Activated T-cell treated with anti-CD3 and anti-CD28 coated beads for 4 hours (primary cell): ENCODE results near the gene LAMC1.

Source experiments
- DNase-seq: peaks from one replicate; pipeline ENCODE4 v3.0.0-alpha.2; 2020

LAMC1 gene

DNA sequence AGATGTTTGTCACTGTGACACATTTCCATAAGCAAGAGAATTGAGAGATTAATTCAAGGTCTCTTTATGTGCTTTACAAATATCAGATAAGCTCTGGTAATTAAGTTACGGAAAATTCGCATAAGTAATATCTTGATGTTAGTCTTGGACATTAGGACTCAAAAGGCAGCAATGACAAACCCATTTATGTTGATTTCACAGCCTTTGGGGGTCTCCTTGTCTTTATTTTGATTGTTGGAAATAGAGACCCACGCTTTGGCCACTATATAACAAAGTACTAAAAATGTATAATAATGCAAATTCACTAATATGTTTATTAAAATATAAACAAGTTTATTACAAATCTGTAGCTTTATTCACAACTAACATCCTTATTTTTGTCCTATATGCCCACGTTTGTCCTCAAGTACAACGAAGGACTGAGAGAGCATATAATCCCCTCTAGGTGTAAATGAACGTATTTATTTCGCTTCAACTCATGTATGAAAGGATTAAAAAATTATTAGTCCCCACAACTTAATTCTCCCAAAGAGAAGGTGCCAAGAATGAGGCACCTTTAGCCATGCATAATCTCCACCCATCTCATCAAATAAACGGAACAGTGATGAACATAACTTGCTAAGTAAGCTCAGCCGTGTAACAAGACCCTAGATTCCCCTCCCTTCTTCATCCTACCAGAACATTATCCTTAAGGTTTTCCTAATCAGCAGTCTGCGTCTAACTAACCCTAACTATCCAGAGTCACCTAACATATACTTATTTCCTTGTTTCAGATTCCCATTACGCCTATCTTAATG lies 1.6 kb upstream of the LAMC1 start:
- DNase-seq, result no peak

DNA sequence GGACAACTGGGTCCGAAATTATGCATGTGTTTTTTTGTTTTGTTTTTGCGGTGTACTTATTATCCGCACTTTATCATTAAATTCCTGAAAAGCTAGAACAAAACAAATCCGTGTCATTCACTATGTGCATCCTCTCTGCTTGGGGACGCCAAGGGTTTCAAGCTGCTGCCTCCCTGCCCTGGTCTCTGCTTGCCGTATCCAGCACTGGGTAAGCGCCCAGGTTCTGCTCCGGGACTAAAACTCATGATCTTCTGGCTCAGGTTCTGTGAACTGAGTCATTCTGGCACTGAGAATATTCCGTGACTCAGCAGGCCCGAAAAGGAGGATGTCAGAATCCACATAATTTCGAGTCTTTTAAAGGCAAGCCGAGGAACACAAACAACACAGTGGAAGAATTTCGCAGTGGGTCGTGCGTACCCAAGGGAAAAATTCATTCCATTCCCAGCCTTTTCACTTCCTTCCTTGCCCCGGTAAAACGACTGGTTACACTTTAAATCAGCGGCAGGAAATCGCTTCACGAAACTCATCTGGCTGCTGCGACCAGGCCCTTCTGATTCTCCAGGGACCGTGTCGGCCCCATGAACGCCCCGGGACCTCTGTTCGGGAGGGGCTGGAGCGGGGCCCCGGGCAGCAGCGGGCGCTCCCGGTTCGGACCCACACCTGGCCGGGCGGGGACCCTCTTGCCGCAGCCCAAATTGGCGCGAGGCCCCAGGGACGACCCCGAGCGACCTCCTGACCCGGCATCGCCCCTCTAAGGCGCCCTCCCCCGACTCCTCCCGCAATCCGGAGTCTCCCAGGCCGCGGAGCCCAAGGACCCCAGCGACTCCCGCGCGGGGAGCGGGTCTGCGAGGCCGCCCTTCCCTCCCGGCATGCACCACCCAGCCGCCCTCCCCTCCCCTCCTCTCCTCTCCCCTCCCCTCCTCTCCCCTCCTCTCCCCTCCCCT lies 746 bp upstream of the LAMC1 start:
- DNase-seq, result peak; percentile 8

DNA sequence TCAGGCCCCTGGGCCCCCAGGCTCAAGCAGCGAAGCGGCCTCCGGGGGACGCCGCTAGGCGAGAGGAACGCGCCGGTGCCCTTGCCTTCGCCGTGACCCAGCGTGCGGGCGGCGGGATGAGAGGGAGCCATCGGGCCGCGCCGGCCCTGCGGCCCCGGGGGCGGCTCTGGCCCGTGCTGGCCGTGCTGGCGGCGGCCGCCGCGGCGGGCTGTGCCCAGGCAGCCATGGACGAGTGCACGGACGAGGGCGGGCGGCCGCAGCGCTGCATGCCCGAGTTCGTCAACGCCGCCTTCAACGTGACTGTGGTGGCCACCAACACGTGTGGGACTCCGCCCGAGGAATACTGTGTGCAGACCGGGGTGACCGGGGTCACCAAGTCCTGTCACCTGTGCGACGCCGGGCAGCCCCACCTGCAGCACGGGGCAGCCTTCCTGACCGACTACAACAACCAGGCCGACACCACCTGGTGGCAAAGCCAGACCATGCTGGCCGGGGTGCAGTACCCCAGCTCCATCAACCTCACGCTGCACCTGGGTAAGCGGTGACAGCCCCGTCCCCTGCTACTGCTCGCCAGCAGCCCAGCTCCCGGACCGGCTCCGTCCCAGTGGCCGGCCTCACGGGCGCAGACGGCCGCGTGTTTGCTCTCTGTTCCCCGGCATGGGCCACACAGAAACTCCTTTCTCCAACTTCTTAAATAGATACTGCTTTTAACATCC lies 539 bp downstream of the LAMC1 start:
- DNase-seq, result peak; percentile 1

DNA sequence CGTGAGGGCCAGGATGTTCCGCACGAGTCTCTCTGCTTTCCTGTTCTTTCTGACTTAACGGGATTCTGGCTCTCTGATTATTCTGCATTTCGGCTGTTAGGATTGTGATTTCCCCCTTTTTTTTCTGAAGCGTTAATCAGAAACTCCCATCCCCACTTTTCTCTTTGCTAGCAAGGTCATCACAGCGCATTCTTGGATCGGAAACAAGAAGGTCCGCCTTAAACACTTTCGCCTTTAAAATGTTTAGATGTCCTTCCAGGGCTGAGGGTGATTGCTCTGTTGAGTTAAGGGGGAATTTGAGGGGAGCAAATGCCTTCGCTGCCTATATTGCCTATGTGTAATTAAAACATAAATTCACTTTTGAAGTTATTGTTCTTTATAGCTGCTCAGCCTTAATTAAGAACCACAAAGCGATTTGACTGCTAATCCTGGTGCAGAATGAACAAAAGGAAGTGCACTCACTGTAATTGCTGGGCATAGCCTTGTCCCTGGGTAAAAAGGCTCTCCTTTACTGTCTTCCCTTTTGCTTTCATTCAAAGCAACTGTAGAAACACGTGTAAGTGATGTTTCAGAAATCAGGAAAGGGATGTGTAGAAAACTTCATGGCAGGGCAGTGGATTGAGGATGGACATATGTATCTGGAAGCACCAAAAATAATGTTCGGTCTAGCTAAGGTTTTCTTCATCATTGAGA lies 1.2 kb downstream of the LAMC1 start:
- no peak for DNase-seq

DNA sequence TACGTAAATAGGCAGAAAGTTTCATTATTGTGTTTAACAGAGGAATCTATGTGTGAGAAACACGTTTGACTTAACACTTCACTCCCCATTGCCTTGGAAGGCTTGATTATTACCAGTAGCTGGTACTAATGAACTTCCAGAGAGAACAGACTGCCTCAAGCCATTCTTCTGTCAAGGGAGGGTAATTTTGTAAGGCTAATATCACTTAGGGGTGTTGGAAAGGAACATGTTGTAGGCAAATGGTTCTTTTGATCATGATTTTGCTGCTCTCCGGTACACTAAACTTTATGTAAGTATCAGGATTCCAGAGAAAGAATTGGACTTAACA lies 1.8 kb downstream of the LAMC1 start:
- DNase-seq, result no peak

DNA sequence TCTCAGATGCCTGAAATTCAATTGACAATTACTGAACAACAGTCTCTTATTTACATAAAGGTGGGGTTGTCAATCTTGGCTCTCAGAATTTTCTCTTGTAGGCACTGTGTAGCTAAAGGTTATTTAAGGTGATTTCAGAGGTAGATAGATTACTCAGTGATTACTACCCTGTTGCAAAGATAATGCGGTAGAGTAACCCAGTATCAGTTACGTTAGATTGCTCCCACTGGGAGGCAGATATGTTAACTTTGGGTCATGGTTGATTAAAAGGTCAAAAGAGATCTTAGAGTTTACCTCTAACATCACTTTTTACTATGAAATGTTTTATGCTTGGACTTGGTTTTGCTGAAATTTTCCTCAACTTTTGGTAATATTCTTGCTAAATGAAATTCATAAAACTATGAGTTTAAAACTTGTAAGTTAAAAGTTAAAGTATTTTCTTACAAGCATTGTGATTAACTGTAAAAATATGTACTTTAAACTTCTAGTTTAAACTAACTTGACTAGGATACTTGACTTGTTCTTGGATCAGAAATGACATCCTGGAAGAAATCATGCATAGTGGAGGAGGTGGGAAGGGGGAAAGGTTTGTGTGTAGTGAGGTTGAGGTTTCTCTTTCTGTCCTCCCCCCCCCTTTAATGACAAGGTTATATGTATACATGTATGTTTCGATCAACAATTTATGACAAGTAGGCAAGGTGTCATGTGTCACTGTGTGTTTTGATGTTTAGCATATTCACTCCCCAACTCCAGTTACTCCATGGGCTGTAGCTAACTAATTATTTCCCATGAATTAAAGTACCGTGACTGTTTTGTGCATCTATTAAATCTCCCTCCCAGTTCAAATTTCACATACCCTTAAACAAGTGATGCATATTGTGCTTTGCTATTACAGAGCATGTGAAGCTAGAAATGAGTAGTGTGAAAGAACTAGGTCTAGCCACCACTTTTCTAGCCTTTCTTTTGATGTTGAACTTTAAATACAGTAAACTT lies 2.9 kb downstream of the LAMC1 start:
- DNase-seq, result no peak

DNA sequence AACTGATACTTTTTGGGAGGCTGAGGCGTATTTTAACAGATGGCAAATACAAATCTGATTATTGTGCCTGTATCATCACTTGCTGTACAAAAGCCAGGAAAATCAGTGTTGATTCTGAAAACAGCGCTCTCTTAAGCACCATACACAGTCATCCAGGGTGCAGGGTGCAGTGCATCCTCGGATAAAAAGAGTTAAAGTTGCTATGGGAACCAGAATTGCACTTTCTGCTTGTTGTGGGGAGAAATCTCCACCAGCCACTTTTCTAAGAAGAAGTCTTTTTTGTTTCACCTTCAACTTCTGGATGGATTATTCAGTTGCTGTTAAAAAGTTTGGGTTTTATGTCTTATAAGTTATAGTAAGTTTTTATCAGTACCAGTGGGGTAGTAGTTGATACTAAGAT lies 3.8 kb downstream of the LAMC1 start:
- DNase-seq, result no peak

DNA sequence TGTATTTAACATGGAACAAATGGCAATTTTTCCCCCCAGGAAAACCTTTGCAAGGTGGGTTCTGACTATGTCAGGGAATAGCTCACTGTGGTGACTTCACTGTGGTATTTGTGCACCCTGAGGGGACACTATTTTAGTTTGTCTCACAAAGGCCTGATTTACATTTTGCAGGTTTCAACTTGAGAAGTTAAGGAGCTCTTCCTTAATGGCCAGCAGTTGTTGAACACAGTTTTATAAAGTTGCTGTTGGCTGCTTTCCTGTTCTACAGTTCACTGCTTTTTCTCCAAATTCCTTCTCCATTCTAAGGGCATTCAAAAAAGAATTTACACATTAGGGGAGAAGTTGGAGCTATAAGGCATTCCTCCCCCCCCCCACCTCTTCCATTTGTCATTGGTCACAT lies 4.6 kb downstream of the LAMC1 start:
- DNase-seq, result no peak

GRCh38 chr1:183029591-183030000 lies 6.4 kb downstream of the LAMC1 start:
- no peak for DNase-seq

GRCh38 chr1:183030053-183030452 lies 6.8 kb downstream of the LAMC1 start:
- DNase-seq, result no peak

DNA sequence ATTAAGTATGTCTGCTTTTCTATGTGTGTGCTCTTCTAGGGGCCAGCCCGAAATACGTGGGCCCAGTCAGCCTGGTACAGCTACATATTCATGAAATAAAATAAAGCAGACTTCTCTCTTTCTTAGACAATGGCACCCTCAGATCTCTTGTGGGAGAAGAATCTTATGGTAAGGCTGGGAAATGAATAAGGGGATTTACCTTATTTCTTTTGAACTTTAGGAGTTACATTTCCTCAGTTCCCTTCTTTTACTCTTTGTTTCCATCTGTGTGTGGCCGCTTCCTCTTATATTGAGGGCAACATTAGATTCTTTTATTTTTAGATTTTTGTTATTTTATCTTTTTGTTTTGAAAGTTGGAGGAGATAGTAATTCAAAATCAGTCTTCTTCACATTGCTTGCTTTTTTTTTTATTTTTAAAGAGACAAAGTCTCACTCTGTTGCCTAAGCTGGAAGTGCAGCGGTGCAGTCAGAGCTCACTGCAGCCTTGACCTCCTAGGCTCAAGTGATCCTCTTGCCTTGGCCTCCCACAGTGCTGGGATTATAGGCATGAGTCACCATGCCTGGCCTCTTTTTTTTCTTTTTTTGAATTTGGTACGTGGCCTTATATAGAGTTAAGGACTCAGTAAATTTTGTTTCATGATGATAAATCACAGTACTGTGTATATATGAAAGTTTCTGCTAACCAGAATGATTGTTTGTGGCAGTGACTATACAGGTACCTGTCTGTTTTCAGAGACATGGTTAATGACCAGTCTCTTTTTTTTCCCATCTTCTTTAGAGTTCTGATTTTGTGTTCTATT lies 9.1 kb downstream of the LAMC1 start:
- DNase-seq, result no peak

- no peak for DNase-seq
Measured at GRCh38 chr1:183033205-183033604, 10.0 kb downstream of the LAMC1 start.

- DNase-seq, result no peak
Measured at GRCh38 chr1:183034682-183035081, 11.5 kb downstream of the LAMC1 start.

GRCh38 chr1:183038333-183038866 lies 15.2 kb downstream of the LAMC1 start:
- no peak for DNase-seq

DNA sequence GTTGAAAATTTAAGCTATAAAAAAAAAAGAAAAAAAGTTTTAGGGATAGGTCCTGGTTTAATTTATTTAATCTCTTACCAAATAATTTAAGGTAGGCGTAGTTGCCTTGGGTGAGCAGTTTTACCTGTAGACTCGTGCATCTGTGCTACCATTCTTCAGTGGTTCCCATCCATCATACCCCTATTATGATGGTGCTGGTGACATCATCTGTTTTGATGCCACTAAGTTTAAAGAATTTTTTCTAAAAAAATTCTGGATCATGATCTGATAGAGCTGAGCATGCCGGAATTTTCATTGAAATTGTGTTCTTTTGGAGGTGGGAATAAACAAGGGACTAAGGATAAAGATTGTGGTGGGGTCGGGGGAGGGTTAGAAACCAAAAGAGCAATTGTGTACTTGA lies 15.7 kb downstream of the LAMC1 start:
- no peak for DNase-seq

GRCh38 chr1:183039330-183039729 lies 16.1 kb downstream of the LAMC1 start:
- no peak for DNase-seq

DNA sequence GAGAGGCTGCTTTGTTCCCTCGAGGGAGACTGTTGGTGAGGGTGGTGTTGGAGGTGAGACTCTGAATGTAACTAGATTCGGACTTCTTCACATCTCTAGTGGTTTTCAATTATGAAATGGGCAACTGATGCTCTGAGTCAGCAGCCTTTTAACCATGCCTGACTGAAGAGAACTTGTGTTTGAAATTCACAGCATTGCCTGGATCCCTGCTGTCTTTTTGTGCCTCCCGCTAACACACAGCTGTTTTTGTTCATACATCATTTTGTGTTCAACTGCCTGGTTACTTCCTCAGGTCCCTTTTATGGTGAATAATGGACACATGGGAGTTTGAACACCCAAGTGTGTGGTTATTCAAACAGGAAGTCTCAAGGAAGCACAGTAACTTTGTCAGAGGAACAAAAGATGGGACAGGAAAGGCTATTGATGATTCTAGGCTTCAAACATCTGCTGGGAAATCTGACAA lies 16.8 kb downstream of the LAMC1 start:
- no peak for DNase-seq

- no peak for DNase-seq
Measured at GRCh38 chr1:183040547-183040971, 17.3 kb downstream of the LAMC1 start.

DNA sequence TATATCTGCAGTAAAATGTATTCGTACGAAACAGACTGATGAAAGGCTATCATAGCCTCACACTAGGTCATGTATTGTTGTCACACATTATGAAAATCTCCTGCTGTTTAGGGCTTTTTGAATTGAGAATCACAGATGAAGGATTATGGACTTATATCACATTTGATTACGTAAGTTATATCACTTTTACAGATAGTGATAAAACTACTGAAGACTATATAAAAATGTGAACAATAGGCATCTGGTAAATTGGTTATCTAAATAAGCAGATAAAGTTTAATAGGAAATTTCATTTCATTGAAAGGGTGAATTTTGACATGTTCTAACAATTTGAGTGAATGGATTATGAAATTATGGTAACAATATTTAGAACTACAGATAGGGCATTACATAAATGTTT lies 20.0 kb downstream of the LAMC1 start:
- no peak for DNase-seq
